Measurements from ENCODE around the gene PRKAB2. TPM values are rescaled to one million over a fixed set of nuclear protein-coding genes. Genes with fewer than 3 reads are reported as not detected.
A peak's percentile ranks its signal among the peaks of the same experiment; 100 is the strongest.

The PRKAB2 gene
- total and polyA plus RNA-seq, 4 donors: 13.6 to 24.8 (median 14.3) TPM

DNA sequence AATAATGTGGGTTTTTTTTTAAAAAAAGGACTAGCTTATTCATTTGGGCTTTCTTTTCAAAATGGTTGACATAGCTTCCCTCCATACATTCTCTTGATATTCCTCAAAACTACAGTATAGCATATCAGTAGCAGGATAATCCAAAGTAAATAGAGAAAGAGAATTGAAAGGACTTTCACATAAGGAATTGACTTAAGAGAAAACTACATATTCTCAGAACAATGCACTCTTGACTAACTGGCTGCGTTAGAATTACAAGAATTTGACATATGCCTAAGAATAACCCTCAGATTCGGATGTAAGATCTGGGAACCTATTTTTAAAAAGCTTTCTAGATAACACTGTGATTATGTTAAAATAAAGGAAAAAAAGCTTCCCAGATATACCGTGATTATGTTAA, 3.1 kb downstream of the PRKAB2 start:
- DNase-seq (ENCODE audit: low spot score): no peak
- peak overlapping the region; percentile 55 to 93 for H3K27ac ChIP-seq (ENCODE audit: low read depth in 1 of 2, low read length in 2 of 2)
- H3K4me1 ChIP-seq (ENCODE audit: control insufficient read depth in 4 of 4, insufficient read depth in 4 of 4, low read length in 3 of 4): peaks cover 4 to 41% (median 24%) of the 10 kb centered on the region in 4 donors
- no peak overlapping the region for H3K4me3 ChIP-seq (ENCODE audit: low read depth in 1 of 3, low read length in 3 of 3)
- 42% methylated on average over 3 of the region's 3 CpGs for WGBS
- H3K9me3 ChIP-seq (ENCODE audit: control insufficient read depth in 4 of 4, low read length in 3 of 4): no peaks in the 10 kb centered on the region
- H3K27me3 ChIP-seq (ENCODE audit: control insufficient read depth in 4 of 4, insufficient read depth in 4 of 4, low read length in 3 of 4): no peaks in the 10 kb centered on the region
- H3K9ac ChIP-seq (ENCODE audit: low read depth in 1 of 2, low read length in 2 of 2): peak overlapping the region in 1 of 2 donors; percentile 99
- H3K36me3 ChIP-seq (ENCODE audit: control insufficient read depth in 4 of 4, insufficient read depth in 3 of 4, low read depth in 1 of 4, low read length in 3 of 4): peaks cover 0 to 17% (median 11%) of the 10 kb centered on the region in 4 donors
- TF ChIP-seq FOXA1 (IDR thresholded peaks at IDR 0.05) (no peak), YY1 (IDR thresholded peaks at IDR 0.05) (peak; percentile 50)

DNA sequence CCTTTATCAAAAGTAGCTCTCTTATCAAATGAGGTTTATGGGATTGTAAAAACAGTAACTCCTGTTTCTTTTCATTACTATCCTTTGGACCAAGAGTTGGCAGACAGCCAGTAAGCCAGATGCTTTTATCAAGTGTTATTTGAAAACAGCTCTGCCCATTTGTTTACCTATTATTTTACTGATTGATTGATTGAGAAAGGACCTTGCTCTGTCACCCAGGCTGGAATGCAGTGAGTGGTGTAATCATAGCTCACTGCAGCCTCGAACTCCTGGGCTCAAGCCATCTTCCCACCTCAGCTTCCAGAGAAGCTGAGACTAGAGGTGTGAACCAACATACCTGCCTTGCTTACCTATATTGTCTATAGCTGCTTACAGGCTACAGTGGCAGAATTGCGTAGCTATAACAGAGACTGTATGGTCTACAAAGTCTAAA, 3.6 kb downstream of the PRKAB2 start:
- TF ChIP-seq RXRA (IDR thresholded peaks at IDR 0.05) (peak; percentile 65 to 77), HNF4G (IDR thresholded peaks at IDR 0.05) (peak; percentile 53), JUND (IDR thresholded peaks at IDR 0.05) (peak; percentile 43 to 59), RAD21 (IDR thresholded peaks at IDR 0.05) (peak; percentile 47 to 59), NR2F2 (IDR thresholded peaks at IDR 0.05) (no peak), SP1 (IDR thresholded peaks at IDR 0.05) (peak; percentile 73), FOXA2 (IDR thresholded peaks at IDR 0.05) (peak; percentile 39), HNF4A (conservative IDR thresholded peaks at IDR 0.05) (peak; percentile 87), FOXA1 (IDR thresholded peaks at IDR 0.05) (peak; percentile 57), GABPA (IDR thresholded peaks at IDR 0.05 in 1 of 2, conservative IDR thresholded peaks at IDR 0.05 in 1 of 2) (no peak), TAF1 (conservative IDR thresholded peaks at IDR 0.05) (no peak), EGR1 (IDR thresholded peaks at IDR 0.05; ENCODE audit: low read depth in 2 of 2) (peak; percentile 31 to 37), YY1 (IDR thresholded peaks at IDR 0.05) (peak; percentile 43)
- TF ChIP-seq, protein P1, sequence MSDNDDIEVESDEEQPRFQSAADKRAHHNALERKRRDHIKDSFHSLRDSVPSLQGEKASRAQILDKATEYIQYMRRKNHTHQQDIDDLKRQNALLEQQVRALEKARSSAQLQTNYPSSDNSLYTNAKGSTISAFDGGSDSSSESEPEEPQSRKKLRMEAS (IDR thresholded peaks at IDR 0.05): peak; percentile 50
- TF ChIP-seq, protein P2, sequence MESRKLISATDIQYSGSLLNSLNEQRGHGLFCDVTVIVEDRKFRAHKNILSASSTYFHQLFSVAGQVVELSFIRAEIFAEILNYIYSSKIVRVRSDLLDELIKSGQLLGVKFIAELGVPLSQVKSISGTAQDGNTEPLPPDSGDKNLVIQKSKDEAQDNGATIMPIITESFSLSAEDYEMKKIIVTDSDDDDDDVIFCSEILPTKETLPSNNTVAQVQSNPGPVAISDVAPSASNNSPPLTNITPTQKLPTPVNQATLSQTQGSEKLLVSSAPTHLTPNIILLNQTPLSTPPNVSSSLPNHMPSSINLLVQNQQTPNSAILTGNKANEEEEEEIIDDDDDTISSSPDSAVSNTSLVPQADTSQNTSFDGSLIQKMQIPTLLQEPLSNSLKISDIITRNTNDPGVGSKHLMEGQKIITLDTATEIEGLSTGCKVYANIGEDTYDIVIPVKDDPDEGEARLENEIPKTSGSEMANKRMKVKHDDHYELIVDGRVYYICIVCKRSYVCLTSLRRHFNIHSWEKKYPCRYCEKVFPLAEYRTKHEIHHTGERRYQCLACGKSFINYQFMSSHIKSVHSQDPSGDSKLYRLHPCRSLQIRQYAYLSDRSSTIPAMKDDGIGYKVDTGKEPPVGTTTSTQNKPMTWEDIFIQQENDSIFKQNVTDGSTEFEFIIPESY (IDR thresholded peaks at IDR 0.05): peak; percentile 53
- TF ChIP-seq, protein P3, sequence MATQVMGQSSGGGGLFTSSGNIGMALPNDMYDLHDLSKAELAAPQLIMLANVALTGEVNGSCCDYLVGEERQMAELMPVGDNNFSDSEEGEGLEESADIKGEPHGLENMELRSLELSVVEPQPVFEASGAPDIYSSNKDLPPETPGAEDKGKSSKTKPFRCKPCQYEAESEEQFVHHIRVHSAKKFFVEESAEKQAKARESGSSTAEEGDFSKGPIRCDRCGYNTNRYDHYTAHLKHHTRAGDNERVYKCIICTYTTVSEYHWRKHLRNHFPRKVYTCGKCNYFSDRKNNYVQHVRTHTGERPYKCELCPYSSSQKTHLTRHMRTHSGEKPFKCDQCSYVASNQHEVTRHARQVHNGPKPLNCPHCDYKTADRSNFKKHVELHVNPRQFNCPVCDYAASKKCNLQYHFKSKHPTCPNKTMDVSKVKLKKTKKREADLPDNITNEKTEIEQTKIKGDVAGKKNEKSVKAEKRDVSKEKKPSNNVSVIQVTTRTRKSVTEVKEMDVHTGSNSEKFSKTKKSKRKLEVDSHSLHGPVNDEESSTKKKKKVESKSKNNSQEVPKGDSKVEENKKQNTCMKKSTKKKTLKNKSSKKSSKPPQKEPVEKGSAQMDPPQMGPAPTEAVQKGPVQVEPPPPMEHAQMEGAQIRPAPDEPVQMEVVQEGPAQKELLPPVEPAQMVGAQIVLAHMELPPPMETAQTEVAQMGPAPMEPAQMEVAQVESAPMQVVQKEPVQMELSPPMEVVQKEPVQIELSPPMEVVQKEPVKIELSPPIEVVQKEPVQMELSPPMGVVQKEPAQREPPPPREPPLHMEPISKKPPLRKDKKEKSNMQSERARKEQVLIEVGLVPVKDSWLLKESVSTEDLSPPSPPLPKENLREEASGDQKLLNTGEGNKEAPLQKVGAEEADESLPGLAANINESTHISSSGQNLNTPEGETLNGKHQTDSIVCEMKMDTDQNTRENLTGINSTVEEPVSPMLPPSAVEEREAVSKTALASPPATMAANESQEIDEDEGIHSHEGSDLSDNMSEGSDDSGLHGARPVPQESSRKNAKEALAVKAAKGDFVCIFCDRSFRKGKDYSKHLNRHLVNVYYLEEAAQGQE (IDR thresholded peaks at IDR 0.05): peak; percentile 74
- TF ChIP-seq, protein P4, sequence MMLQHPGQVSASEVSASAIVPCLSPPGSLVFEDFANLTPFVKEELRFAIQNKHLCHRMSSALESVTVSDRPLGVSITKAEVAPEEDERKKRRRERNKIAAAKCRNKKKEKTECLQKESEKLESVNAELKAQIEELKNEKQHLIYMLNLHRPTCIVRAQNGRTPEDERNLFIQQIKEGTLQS (IDR thresholded peaks at IDR 0.05): peak; percentile 71
- TF ChIP-seq, protein P5, sequence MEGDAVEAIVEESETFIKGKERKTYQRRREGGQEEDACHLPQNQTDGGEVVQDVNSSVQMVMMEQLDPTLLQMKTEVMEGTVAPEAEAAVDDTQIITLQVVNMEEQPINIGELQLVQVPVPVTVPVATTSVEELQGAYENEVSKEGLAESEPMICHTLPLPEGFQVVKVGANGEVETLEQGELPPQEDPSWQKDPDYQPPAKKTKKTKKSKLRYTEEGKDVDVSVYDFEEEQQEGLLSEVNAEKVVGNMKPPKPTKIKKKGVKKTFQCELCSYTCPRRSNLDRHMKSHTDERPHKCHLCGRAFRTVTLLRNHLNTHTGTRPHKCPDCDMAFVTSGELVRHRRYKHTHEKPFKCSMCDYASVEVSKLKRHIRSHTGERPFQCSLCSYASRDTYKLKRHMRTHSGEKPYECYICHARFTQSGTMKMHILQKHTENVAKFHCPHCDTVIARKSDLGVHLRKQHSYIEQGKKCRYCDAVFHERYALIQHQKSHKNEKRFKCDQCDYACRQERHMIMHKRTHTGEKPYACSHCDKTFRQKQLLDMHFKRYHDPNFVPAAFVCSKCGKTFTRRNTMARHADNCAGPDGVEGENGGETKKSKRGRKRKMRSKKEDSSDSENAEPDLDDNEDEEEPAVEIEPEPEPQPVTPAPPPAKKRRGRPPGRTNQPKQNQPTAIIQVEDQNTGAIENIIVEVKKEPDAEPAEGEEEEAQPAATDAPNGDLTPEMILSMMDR (IDR thresholded peaks at IDR 0.05; ENCODE audit: low read depth, low read length, missing input control): no peak
- Histone ChIP-seq H3K27ac (ENCODE audit: low read depth in 1 of 2, low read length in 2 of 2) (peak overlapping the region; percentile 55 to 93), H3K4me3 (ENCODE audit: low read depth in 1 of 3, low read length in 3 of 3) (peak overlapping the region in 1 of 3 donors; percentile 9), H3K36me3 (ENCODE audit: control insufficient read depth in 4 of 4, insufficient read depth in 3 of 4, low read depth in 1 of 4, low read length in 3 of 4) (peaks cover 0 to 17% (median 11%) of the 10 kb centered on the region in 4 donors), H3K27me3 (ENCODE audit: control insufficient read depth in 4 of 4, insufficient read depth in 4 of 4, low read length in 3 of 4) (no peaks in the 10 kb centered on the region), H3K9ac (ENCODE audit: low read depth in 1 of 2, low read length in 2 of 2) (peak overlapping the region in 1 of 2 donors; percentile 99), H3K9me3 (ENCODE audit: control insufficient read depth in 4 of 4, low read length in 3 of 4) (no peaks in the 10 kb centered on the region), H3K4me1 (ENCODE audit: control insufficient read depth in 4 of 4, insufficient read depth in 4 of 4, low read length in 3 of 4) (peaks cover 4 to 36% (median 20%) of the 10 kb centered on the region in 4 donors)
- WGBS: 24% methylated on average over 2 of the region's 2 CpGs
- peak; percentile 40 for DNase-seq (ENCODE audit: low spot score)
